NCI-H187 treated with DMSO at 0.1 percent for 48 hours (cell line): ENCODE results near the gene PRDM1.

Experiments
- DNase-seq: peaks from one replicate; lab custom pipeline; 2025; lab: John Stamatoyannopoulos, UW

Gene PRDM1

DNA sequence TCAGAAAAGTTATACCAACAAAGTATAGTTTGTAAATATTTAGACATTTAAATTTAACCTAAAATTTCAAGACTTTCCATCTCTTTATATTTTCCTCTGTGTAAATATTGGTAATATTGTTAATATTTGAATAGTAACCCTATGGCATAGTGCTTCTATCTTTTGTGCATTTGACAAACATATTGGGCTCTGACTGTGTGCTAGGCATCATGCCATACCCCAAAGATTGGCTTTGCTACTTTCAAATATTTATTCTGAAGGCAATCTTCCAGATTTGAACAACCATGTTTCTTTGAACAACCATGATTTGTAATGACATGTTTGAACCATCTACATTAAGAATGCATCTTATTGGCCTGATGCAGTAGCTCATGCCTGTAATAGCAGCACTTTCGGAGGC, 15.5 kb upstream of the PRDM1 start:
- DNase-seq, result no peak

DNA sequence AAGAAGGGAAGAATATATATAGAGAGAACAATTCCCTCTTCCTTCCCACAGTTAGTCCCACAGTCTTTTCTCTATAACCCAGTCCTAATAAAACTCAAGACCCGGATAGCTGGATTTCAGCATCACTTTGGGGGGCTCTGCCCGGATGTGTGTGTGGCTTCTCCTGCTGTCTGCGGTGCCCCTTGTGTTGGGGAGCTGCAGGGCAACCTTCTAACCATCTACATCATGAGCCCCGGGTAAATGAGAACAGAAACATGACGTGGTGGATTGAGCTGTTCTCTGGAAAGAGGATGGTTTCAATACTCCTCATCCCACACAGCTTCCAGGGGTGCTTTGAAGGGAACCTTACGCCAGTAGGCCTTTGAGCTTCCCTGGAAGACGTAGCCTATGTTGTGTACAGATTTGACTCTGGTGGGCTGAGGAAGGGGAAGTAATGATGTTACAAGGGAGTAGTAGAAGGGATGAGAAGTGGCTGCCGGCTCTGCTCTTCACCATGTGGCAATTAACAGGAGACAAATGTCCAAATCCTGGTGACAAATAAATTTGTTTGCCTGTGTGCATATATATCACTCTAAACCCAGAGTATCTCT, 13.5 kb upstream of the PRDM1 start:
- no peak for DNase-seq

DNA sequence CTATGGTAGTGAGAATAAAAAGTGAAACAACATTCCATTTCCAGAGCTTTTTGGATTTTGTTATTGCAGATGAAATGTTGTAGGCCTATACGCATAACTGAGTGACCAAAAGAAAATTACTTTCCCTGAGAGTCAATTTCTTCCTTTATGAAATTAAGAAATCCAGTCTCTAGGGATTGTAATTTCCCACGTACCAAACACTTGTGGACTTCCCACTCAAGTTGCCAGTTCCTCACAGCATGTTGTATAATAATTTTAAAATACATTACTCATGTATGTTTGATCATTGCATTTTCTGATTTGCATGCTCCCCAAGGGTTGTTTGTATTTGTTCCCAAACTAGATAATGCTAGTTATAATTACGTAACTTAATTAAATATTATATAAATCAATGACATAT, 12.0 kb upstream of the PRDM1 start:
- no peak for DNase-seq

DNA sequence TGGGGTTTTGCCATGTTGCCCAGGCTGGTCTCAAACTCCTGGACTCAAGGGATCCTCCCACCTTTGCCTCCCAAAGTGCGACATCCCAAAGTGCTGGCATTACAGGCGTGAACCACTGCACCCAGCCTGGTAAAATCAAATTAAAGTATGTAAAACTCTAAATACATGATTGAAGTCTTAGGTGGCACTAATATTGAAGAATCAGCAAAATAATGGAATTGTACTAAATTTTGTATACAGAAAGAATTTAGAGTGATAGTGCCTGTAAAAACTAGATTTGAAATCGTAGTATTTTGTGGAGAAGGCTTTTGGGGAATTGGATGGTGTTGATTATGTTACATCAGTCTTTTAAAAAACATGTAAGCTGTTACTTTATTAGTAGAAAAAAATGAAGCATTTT, 10.0 kb upstream of the PRDM1 start:
- DNase-seq, result no peak

DNA sequence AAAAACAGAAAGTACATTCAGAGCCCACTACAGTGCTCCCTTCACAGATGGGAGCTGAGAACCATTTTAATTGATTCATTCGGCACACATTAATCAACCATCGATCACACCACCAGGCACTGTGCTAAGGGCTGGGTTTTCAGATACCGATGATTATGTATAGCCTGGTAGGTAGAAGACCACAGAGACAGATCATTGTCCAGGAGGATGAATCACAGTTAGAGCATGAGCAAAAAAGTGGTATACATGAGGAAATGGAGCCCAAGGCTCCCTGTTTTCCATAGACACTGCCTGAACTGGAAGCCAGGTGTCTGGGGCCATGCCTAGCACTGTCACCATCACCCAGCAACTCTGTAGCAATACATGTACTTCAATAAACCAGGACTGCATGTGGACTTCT, 9.0 kb upstream of the PRDM1 start:
- no peak for DNase-seq

DNA sequence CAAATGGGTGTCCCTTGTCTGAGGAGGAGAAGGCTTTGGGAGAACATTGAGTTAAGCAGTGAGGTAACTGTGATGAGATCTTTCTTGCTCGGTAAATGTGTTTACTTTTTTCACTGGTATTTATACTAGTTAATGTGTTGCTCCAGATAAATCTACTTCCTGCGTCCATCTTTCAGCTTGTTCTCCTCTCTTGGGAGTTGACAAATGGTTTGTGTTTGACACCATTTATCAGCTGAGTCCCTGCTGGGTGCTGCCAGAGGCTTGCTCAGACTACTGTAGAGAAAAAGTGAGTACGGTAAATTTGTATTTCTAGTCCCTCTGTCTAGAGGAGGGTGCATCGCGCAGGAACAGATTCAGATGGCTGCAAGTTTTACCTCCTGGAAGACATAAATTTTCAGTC, 8.3 kb upstream of the PRDM1 start:
- no peak for DNase-seq

DNA sequence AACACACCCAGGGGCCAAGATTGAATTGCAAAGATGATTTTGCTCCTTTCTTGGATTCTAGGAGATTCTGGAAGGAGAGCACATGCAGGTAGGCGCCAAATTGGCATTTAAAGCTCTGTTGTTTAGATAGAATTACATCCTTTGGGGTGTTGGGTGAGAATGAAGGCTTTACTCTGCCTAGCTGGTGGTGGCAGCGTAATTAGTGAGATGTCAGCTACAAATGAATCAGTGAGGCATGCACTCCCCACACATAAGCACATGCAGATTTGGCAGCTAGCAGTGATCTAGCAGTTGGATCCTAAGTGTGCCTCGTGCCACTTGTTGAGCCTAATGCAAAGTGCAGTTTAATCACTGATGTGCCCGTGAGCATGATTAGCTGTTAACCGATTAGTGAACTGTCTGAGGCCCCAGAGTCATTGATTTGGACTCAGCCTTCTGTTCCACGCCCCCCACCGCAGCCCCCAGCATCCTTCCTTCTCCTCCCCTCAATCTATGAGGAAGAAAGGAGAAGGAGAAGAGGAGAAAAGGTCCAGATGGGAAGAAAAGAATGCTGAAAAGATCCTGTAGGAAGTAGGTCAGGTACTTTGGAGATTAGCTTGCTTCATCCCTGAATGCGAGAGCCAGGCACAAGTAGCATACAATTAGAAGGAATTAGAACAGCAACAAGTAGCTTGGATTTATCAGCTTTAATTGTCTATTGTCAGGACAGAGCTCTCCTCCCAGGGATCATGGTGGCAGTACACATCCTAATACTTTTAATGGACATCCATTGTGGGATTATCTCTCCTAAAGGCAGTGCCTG, 6.0 kb upstream of the PRDM1 start:
- no peak for DNase-seq

DNA sequence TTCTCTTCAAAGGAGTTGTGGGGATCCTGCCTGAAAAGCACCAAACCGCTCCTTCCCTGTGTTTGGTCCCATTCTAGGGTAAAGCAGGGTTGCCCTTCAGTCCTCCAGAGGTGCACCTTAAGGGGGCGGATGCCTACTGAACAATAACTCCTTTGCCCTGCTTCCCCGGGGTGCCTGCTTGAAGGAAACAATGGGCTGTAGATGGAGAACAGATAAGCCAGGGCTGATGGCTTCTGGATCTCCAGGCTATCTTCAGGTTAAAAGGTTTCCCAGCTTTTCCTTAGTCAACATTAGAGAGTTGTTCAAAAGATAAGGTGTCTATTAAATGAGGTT, 5.4 kb upstream of the PRDM1 start:
- no peak for DNase-seq

DNA sequence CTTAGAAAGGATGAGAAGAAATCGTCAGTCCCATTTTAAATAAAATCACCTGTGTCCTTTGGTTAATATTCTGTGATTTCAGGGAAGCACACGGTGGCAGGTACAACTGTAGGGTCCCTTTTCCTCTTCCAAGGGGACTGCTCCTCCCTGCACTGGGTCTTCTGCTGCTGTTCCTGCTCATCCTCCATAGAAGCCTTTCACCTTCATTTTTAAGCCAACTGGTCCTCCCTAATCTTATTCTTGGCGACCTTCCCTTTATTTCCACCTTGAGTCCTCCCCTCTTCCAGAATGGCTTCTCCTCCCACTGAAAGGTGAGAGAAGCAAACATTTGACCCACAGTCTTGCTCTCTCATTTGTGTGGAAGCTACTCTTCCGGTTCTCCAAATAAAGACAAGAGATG, 4.4 kb upstream of the PRDM1 start:
- DNase-seq, result no peak

DNA sequence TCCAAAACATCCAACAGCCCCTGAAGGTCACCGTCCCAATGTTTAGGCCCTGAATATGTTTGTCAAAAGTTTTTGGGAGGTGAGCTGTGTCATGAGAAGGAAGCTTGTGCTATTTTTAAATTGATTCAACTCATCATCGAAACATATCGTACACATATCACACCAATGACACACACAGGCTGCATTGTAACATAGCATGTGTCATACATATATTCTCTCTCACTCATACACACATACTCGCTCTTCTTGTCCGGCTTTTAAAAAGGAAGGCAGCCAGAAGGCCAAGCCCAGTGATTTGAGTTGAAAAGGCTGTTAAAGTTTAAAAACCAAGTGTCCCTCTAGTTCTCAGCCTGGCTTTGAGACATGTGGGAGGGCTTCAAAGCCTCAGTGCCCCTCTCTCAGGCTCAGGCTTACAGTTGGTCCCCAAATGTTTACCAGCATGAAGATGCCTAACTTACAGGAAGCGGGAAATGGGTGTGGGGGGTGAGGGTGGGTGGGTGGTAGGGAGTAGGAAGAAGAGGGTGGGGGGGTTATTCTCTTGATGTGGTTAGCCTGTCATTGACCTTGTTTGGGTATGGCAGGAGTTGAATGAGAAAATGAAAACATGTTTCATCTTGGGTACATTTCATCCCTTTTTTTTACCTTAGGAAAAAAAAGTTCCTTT, 3.3 kb upstream of the PRDM1 start:
- no peak for DNase-seq

DNA sequence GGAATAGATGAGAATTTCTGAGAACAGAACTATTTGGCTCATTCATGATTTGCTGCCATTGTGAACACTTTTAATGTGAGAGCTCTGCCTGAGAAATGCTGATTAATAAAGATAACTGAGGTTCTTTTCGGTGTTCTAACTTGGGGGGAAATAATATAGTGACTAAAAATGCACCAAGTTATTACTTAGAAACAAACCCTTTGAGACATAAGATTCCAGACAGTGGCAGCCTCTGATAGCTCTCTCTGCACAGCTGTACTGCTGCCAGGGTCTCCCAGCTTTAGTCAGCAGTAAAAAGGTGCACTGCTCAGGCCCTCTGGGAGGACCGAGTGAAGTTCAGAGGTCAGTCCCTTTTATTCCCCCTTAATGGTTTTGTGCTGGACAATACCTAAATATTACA, 2.5 kb upstream of the PRDM1 start:
- DNase-seq, result no peak

DNA sequence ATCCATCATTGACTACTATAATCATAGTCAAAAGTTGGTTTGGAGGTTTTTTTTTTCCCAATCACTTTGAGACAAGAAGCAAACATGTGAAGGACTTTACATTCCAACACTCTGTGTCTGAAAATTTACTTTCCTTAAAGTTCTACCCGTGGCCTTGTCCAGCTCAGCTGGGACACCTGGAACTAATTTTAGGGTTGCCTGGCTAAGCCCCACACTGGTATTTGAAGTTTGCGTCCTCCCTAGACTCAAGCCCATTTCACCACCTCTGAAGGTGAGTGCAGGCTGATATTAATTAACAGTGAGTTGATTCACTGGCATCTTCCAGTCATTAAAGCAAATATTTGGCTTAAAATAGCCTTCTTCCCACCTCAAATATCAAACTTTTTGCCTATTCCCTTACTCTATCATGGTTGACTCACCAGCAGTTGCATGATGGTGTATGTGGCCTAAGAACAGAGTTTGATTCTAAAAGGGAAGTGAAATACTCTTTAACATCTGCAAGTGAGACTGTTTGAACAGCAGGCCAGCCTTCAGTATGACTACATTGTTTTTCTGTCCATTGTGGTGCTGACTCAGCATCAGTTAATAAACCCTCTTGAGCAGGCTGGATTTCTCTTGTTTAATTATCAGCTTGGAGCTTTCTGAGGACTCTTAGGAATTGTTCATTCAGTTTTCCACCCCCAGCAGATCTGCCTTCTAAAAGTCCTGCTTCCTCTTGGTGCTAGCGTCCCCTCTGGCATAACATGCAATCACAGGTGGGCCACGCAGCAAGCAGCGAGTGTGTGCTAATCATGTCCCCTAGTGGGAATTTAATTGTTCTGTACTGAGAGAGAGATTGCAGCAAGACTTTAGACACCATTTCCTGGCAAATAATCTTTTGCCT, 1.8 kb upstream of the PRDM1 start:
- no peak for DNase-seq

DNA sequence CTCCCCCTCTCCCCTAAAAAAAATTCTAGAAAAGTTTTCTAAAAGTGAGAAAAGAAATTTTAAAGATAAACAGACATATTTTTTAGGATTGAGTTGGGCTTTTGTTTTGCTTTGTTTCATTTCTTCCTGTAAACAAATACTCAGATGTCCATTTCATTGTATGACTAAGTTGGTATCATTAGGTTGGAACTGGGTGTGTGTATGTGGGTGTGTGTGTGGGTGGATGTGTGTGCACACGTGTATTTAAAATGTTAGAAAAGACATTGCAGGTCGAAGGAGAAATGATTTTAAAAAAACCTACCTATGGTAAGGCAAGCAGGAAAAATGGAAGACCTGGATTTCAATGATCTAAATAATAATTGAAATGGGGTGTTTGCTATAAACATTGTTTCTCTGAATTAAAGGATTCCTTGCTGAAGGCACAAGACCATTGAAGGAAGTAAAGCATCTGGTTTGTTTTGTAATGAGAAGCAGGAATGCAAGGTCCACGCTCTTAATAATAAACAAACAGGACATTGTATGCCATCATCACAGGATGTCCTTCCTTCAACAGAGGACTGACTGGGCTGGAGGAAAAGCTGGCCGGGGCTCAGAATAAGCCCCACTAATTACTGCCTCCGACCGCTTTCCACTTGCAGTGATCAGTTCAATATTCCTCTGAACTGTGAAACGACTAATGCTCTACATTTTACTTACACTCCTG, 996 bp upstream of the PRDM1 start:
- no peak for DNase-seq

DNA sequence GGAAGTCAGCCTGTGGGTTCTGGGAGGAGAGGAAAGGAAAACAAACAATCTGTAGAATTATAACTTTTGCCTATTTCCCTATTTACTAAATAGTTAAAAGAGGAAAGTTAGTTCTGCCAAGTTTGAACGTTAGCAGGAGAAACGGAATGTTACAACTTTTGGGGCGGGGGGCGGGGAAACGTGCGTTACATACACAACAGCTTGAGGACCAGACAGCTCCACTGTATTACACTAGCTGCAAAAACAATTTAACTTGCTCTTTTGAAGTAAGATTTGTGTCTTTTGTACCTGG, 498 bp upstream of the PRDM1 start:
- DNase-seq, result no peak

DNA sequence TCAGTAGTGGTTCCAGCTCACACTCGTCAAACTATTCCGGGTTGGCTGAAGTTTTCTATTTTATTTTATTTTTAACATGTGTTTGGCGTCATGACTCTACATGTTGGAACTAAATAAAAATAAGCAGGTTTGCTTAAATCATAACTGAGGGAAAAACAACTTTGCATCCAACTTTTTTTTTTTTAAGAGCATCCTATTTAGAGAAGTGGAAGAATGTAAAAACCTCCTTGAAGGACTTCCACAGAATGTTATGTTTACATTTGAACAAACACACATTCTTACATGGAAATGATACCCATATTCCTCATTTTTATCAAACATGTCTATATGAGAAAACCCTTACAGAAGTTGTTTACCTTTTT, 659 bp downstream of the PRDM1 start:
- no peak for DNase-seq

DNA sequence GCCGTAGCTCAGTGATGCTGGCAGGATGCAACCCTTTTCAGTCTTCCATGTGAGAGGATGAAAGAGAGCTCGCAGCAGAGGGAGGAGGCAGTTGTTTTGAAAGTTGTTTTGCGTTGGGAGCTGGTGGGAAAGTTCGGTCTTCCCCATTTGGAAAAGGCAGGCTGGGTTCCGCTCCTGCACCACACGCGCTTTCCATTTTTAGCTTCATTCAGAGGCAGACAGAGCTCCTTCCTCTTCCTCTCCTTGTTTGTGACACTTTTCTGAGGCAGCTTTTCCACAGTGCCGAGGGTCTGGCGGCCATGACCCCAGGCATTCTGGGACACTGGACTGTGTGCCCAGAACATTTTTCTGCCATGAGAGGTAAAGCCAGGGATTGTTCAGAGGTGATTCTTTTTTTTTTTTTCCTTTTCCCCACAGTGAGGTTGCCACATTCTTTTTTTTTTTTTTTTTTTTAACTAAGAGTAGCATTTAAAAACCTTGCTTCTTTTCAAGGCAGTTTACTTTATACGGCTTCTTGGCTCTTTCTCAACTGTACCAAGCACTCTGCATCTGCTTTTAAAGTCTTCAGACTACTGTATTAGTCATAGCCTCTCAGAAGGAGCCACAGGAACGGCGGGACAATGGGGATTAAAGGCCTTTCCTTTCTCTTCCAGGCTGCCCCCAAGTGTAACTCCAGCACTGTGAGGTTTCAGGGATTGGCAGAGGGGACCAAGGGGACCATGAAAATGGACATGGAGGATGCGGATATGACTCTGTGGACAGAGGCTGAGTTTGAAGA, 1.6 kb downstream of the PRDM1 start:
- DNase-seq, result no peak

DNA sequence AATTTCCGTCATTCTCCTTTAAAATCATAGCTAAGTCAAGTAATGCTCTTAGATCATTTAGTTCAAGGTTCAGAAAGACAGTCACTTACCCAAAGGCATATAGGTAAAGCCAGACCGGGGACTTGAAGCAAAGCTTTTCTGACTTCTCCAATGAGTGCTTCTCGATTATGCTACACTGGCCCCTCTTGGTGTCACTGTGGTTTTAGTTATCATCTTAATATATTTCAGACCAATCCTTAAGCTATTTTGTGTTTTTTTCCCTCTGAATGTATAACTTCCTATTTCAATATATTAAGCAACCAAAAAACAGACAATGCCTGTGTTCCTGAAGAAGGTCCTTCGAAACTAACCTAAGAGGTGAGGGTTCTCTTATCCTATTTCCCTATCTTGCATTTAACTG, 3.9 kb downstream of the PRDM1 start:
- DNase-seq, result no peak

DNA sequence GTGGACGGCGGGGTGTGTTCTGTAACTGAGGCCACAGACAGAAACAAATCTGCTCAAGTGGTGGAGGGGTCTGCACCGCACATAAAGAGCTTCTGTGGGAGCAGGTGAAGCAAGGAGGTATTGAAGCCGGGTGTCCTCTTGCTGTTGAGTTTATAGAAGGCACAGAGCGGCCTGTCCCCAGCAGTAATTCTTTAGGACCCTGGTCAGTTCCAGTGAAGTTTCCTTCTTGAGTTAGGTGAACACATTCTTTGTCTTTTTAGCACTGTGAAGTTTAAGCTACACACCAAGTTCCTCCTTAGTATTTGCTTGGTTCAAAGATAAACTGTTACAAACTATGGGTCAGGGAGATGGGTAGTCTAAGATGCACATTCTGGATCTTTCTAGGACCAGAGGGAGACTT, 6.1 kb downstream of the PRDM1 start:
- no peak for DNase-seq

DNA sequence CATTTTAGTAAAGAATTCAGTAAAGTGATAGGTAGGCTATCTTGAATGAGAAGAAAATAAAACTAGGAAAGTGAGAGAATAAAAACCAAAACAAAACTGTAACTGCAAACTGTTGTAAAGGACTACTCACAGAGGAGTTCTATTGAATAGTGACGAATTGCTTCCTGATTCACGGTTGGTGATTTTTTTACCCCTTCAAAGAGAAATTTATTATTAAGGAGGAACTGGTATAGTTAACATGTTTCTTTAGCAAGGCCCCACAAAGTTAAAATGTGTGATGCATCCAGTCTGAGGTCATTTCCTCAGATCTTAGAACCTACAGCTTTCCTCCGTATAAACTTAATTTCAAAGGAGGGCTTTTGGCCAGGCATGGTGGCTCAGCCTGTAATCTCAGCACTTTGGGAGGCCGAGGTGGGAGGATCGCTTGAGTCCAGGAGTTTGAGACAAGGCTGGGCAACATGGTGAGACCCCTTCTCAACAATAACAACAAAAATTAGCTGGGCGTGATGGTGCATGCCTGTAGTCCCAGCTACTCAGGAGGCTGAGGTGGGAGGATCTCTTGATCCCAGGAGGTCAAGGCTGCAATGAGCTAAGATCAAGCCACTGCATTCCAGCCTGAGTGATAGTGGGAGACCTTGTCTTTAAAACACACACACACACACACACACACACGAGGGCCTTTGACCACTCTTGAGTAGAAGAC, 8.3 kb downstream of the PRDM1 start:
- DNase-seq, result no peak

DNA sequence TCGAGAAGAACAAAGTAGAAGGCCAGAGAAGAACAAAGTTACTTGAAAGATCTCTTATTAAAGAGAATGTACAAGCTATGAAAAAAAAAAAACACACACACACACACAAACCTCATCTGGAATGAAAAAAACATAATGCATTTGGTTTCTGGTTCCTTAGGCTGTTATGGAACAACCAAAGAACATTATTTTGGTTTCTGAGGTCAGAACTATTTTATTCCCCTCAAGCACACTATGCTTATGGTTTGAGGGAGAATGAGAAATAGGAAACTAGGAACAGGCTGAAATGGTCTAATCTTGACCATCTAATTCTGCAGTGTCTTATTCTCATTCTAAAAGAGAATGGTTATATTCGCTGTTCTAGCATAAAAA, 8.8 kb downstream of the PRDM1 start:
- DNase-seq, result no peak
